ENCODE data around the gene TLR9. TPM values are rescaled to one million over a fixed set of nuclear protein-coding genes. Genes with fewer than 3 reads are reported as not detected.

Gene TLR9
- total and polyA plus RNA-seq, 12 donors = under 0.01 to 0.61 (median 0.20) TPM; not detected in 5

DNA sequence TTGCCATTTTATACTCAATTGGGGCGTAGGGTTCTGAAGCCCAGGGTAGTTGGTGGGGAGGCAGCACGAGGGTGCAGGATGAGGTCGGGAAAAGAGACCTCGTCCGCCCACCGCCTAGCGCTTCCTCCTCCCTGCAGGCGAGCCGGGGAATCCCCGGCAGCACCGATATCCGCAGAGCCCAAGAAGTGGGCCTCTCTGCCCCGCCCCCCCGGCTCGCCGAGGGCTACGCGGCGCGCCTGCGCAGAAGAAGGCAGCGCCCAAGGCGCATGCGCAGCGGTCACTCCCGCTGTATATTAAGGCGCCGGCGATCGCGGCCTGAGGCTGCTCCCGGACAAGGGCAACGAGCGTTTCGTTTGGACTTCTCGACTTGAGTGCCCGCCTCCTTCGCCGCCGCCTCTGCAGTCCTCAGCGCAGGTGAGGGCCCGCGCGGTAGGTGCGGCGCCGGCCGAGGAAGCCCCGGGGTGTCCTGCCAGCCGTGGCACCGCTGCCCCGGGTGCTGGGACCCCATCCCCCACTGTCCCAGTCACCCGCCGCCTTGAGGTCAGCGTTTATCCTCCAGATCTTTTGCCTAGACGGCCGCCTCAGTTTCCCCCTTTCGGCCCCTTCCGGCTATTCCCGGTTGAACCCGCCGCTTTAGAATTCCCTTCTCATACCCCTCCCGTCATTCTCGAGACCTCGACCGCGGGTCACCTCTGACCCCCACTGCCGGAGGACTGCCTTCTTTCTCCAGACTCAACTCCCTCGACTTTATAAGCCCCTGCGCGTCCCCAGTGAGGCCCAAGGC is 27.4 kb downstream of the TLR9 start, which contains the start of gene ALAS1:
ALAS1 (plus strand) TSS at position 319 of the 784 bp plus-strand sequence. CDS start 1,082 bp downstream, outside the sequence.
- Histone ChIP-seq H3K9me3 (replicated peaks in 1 of 3) (no peaks in the 10 kb centered on the region), H3K4me3 (peak within 1 kb of the TSS in 3 of 4 donors; percentile 65 to 100 (median 74)), H3K27ac (peak within 1 kb of the TSS; percentile 45 to 90 (median 76)), H3K4me1 (replicated peaks in 1 of 2) (peaks cover 50 to 87% of the 10 kb centered on the region in 2 donors), H3K27me3 (no peaks in the 10 kb centered on the region), H3K36me3 (replicated peaks in 1 of 2) (peaks cover 0 to 41% of the 10 kb centered on the region in 2 donors)
- peak; percentile 98 to 100 for TF ChIP-seq POLR2A (IDR thresholded peaks at IDR 0.05)
- TF ChIP-seq, protein P1, sequence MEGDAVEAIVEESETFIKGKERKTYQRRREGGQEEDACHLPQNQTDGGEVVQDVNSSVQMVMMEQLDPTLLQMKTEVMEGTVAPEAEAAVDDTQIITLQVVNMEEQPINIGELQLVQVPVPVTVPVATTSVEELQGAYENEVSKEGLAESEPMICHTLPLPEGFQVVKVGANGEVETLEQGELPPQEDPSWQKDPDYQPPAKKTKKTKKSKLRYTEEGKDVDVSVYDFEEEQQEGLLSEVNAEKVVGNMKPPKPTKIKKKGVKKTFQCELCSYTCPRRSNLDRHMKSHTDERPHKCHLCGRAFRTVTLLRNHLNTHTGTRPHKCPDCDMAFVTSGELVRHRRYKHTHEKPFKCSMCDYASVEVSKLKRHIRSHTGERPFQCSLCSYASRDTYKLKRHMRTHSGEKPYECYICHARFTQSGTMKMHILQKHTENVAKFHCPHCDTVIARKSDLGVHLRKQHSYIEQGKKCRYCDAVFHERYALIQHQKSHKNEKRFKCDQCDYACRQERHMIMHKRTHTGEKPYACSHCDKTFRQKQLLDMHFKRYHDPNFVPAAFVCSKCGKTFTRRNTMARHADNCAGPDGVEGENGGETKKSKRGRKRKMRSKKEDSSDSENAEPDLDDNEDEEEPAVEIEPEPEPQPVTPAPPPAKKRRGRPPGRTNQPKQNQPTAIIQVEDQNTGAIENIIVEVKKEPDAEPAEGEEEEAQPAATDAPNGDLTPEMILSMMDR (IDR thresholded peaks at IDR 0.05) = peak in 4 of 6 experiments; percentile 15 to 53 (median 30)
- WGBS, 4 donors = 0 to 2% (median 0%) methylated on average over 19 to 71 of the region's 71 CpGs
- peak; percentile 89 to 97 (median 94) for DNase-seq
- intact Hi-C loops (cut with DNase I) = no loop called here

- DNase-seq = no peak
- intact Hi-C loops (cut with DNase I) = no loop called here
- Histone ChIP-seq H3K36me3 (replicated peaks in 1 of 2) (peaks cover 0 to 36% of the 10 kb centered on the region in 2 donors), H3K27ac (peak overlapping the region in 4 of 5 donors; percentile 40 to 90 (median 78)), H3K4me1 (replicated peaks in 1 of 2) (peaks cover 50 to 86% of the 10 kb centered on the region in 2 donors), H3K4me3 (peak overlapping the region in 1 of 4 donors; percentile 74), H3K27me3 (no peaks in the 10 kb centered on the region), H3K9me3 (replicated peaks in 1 of 3) (no peaks in the 10 kb centered on the region)
- TF ChIP-seq POLR2A (IDR thresholded peaks at IDR 0.05) = no peak
- TF ChIP-seq, protein P1 (IDR thresholded peaks at IDR 0.05) = no peak
- WGBS, 4 donors = 41 to 71% (median 54%) methylated on average over 7 to 10 of the region's 10 CpGs
Observed at GRCh38 chr3:52197499-52197841, 28.0 kb downstream of the TLR9 start.

GRCh38 chr3:52196977-52197376 is 28.5 kb downstream of the TLR9 start:
- peak in 3 of 7 donors; percentile 31 to 61 (median 59) for DNase-seq
- Histone ChIP-seq H3K36me3 (replicated peaks in 1 of 2) (peaks cover 0 to 31% of the 10 kb centered on the region in 2 donors), H3K4me3 (no peak overlapping the region), H3K9me3 (replicated peaks in 1 of 3) (no peaks in the 10 kb centered on the region), H3K27me3 (no peaks in the 10 kb centered on the region), H3K27ac (peak overlapping the region in 4 of 5 donors; percentile 40 to 90 (median 78)), H3K4me1 (replicated peaks in 1 of 2) (peaks cover 47 to 85% of the 10 kb centered on the region in 2 donors)
- intact Hi-C loops (cut with DNase I) = no loop called here
- TF ChIP-seq, protein P1 (IDR thresholded peaks at IDR 0.05) = no peak
- no peak for TF ChIP-seq POLR2A (IDR thresholded peaks at IDR 0.05)
- WGBS, 4 donors = 52 to 70% (median 61%) methylated on average over 3 of the region's 3 CpGs

DNA sequence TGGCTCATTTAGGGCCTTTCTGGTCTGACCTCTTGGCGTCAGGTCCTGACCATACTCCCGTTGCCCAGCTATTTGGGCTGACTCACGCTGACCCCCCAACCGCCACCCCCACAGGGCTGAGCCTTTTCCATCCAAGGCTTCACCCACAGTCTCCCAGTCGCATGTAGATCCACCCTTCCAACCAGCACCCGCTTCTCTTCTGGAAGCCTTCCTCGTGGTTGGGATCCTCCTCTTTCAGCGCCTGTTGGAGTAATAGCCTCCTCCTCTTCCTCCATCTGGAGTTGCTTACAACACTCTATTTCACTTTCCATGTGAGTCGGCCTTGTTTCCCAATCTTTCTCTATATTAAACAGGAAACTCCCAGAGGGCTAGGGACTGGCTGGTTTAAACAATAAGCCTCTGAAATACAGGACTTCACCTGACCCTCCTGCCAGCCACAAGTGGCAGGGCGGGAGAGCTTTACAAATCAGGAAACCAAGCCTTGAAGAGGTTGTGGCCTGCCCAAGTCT is 29.6 kb downstream of the TLR9 start:
- 65 to 70% (median 68%) methylated on average over 10 of the region's 10 CpGs for WGBS, 4 donors
- H3K9me3 ChIP-seq (replicated peaks in 1 of 3) = no peaks in the 10 kb centered on the region
- intact Hi-C loops (cut with DNase I) = no loop called here
- H3K4me3 ChIP-seq = no peak overlapping the region
- H3K27me3 ChIP-seq = no peaks in the 10 kb centered on the region
- peak overlapping the region; percentile 62 to 90 (median 80) for H3K27ac ChIP-seq
- peaks cover 45 to 82% of the 10 kb centered on the region in 2 donors for H3K4me1 ChIP-seq (replicated peaks in 1 of 2)
- peaks cover 0 to 20% of the 10 kb centered on the region in 2 donors for H3K36me3 ChIP-seq (replicated peaks in 1 of 2)
- DNase-seq = peak in 3 of 7 donors; percentile 55 to 62 (median 58)
- TF ChIP-seq, protein P1 (IDR thresholded peaks at IDR 0.05) = no peak
- no peak for TF ChIP-seq POLR2A (IDR thresholded peaks at IDR 0.05)
